Measurements from ENCODE around the gene LILRB2.

DNA sequence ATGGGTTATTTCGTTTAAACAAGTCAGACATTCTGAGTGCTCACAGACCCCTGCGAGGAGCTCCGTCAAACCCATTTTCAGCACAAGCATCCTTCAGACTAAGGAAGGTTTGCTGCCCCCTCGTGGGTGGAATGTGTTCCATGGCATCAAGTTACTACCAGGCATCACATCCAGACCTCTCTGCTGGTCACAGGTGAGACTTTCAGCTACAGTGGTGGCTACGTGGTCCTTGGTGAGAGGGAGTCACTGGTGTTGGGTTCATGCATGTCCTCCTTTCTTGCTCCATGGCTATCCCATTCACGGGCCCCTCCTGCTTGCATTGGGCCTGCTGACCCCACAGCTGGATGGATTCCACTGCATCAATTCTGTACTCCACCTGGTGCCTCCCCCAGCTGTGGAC is 14.8 kb downstream of the LILRB2 start:
- TF ChIP-seq RXRA (IDR thresholded peaks at IDR 0.05; ENCODE audit: borderline replicate concordance, low read depth): no peak
- peak; percentile 76 for TF ChIP-seq CTCF (IDR thresholded peaks at IDR 0.05)
- no peak for TF ChIP-seq MAX (IDR thresholded peaks at IDR 0.05; ENCODE audit: low read depth)
- TF ChIP-seq EP300 (IDR thresholded peaks at IDR 0.05; ENCODE audit: borderline replicate concordance in 1 of 2, low read depth in 1 of 2, low read length in 1 of 2): no peak
- peak; percentile 89 for TF ChIP-seq TEAD4 (IDR thresholded peaks at IDR 0.05; ENCODE audit: borderline replicate concordance, insufficient read depth)
- no peak for TF ChIP-seq JUND (IDR thresholded peaks at IDR 0.05)
- TF ChIP-seq RFX5 (IDR thresholded peaks at IDR 0.05; ENCODE audit: low read length): no peak
- TF ChIP-seq PBX3 (IDR thresholded peaks at IDR 0.05): no peak
- no peak for TF ChIP-seq EZH2phosphoT487 (IDR thresholded peaks at IDR 0.05; ENCODE audit: borderline replicate concordance, low read depth)
- TF ChIP-seq, protein P1, sequence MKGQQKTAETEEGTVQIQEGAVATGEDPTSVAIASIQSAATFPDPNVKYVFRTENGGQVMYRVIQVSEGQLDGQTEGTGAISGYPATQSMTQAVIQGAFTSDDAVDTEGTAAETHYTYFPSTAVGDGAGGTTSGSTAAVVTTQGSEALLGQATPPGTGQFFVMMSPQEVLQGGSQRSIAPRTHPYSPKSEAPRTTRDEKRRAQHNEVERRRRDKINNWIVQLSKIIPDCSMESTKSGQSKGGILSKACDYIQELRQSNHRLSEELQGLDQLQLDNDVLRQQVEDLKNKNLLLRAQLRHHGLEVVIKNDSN (IDR thresholded peaks at IDR 0.05; ENCODE audit: borderline replicate concordance, low read depth): no peak
- TF ChIP-seq, protein P2, sequence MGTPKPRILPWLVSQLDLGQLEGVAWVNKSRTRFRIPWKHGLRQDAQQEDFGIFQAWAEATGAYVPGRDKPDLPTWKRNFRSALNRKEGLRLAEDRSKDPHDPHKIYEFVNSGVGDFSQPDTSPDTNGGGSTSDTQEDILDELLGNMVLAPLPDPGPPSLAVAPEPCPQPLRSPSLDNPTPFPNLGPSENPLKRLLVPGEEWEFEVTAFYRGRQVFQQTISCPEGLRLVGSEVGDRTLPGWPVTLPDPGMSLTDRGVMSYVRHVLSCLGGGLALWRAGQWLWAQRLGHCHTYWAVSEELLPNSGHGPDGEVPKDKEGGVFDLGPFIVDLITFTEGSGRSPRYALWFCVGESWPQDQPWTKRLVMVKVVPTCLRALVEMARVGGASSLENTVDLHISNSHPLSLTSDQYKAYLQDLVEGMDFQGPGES (IDR thresholded peaks at IDR 0.05; ENCODE audit: low read depth, low read length): no peak
